Hepatocyte (in vitro differentiated cells): Measurements from ENCODE around the gene INO80B. TPM values are rescaled to one million over a fixed set of nuclear protein-coding genes. Genes with fewer than 3 reads are reported as not detected.
A peak's percentile ranks its signal among the peaks of the same experiment; 100 is the strongest.

Experiments
- DNase-seq: peaks from one replicate; pipeline ENCODE4 v3.0.0-alpha.2; 2016; ENCODE audit warnings: low spot score
- H2AFZ ChIP-seq: fragments of 200-600 bp; sonication (generic); 2 replicates; pipeline ENCODE4 v1.6.0; 2016; ENCODE audit warnings: antibody characterized with exemption, mild to moderate bottlenecking
- H3K27ac ChIP-seq: fragments of 200-600 bp; sonication (generic); 2 replicates; pipeline ENCODE4 v1.5.1; 2016; ENCODE audit warnings: mild to moderate bottlenecking
- H3K27me3 ChIP-seq: fragments of 200-600 bp; sonication (generic); 2 replicates; pipeline ENCODE4 v1.6.1; 2016
- H3K36me3 ChIP-seq: fragments of 200-600 bp; sonication (generic); replicated peaks from 2 replicates; pipeline ENCODE4 v1.5.1; 2016; ENCODE audit warnings: low read depth; ENCODE audit not compliant: insufficient read depth
- H3K4me1 ChIP-seq: fragments of 200-600 bp; sonication (generic); 2 replicates; pipeline ENCODE4 v1.5.1; 2016; ENCODE audit warnings: mild to moderate bottlenecking, moderate library complexity; ENCODE audit not compliant: insufficient read depth
- H3K4me2 ChIP-seq: fragments of 200-600 bp; sonication (generic); 2 replicates; pipeline ENCODE4 v1.6.0; 2016
- H3K4me3 ChIP-seq: fragments of 200-600 bp; sonication (generic); 2 replicates; pipeline ENCODE4 v1.5.1; 2016; ENCODE audit warnings: mild to moderate bottlenecking
- H3K79me2 ChIP-seq: fragments of 200-600 bp; sonication (generic); 2 replicates; pipeline ENCODE4 v1.6.0; 2017; ENCODE audit warnings: mild to moderate bottlenecking
- H3K9me2 ChIP-seq: fragments of 200-600 bp; sonication (generic); replicated peaks from 2 replicates; pipeline ENCODE4 v1.6.0; 2017; ENCODE audit warnings: mild to moderate bottlenecking; ENCODE audit not compliant: insufficient read depth
- H3K9me3 ChIP-seq: fragments of 200-600 bp; sonication (generic); 2 replicates; pipeline ENCODE4 v1.5.1; 2016; ENCODE audit warnings: low read depth, mild to moderate bottlenecking
- H4K20me1 ChIP-seq: fragments of 200-600 bp; sonication (generic); 2 replicates; pipeline ENCODE4 v1.6.0; 2016; ENCODE audit warnings: mild to moderate bottlenecking; ENCODE audit not compliant: insufficient read depth, poor library complexity, severe bottlenecking
- CTCF ChIP-seq: fragments of 200-600 bp; sonication (generic); IDR thresholded peaks from 2 replicates; pipeline ENCODE4 v1.5.1; 2016; ENCODE audit warnings: antibody characterized with exemption, mild to moderate bottlenecking; ENCODE audit not compliant: poor library complexity
- EZH2 ChIP-seq: fragments of 200-600 bp; sonication (generic); IDR thresholded peaks from 2 replicates; pipeline ENCODE4 v1.6.1; 2016; ENCODE audit warnings: antibody characterized with exemption, mild to moderate bottlenecking, borderline replicate concordance
- EZH2phosphoT487 ChIP-seq: fragments of 200-600 bp; sonication (generic); IDR thresholded peaks from one replicate; pipeline ENCODE4 v1.6.1; 2018; ENCODE audit warnings: antibody characterized with exemption, mild to moderate bottlenecking, low read depth, moderate library complexity; ENCODE audit not compliant: unreplicated experiment, severe bottlenecking
- WGBS: methylation state at CpG from one replicate; pipeline ENCODE4 v1.1.6; 2016; ENCODE audit warnings: low lambda C conversion rate; ENCODE audit errors: missing lambda C conversion rate; 5-methylcytosine and 5-hydroxymethylcytosine counted together
- polyA plus RNA-seq: library from polyadenylated mRNA; unstranded; fragments of >200 nt; fragmentation: Nextera tagmentation; extraction: Ambion mirVana; gene quantifications from 2 replicates; pipeline ENCODE4 v1.2.1, GENCODE V29; 2016
- total RNA-seq: library from RNA; depleted of rRNA; stranded (reverse); fragments of >200 nt; gene quantifications from 2 replicates; pipeline ENCODE4 v1.2.3, GENCODE V29; 2014

INO80B gene
- total and polyA plus RNA-seq, 2 experiments from 2014 or later, result 16.0 to 18.9 TPM

GRCh38 chr2:74450570-74451190 is 4.2 kb upstream of the INO80B start:
- Histone ChIP-seq H2AFZ (no peak overlapping the region), H4K20me1 (no peaks in the 10 kb centered on the region), H3K27me3 (no peaks in the 10 kb centered on the region), H3K4me3 (no peak overlapping the region), H3K36me3 (no peaks in the 10 kb centered on the region), H3K27ac (no peak overlapping the region), H3K79me2 (peaks cover 6% of the 10 kb centered on the region), H3K4me1 (peaks cover 8% of the 10 kb centered on the region), H3K9me2 (no peaks in the 10 kb centered on the region), H3K4me2 (no peak overlapping the region), H3K9me3 (no peaks in the 10 kb centered on the region)
- TF ChIP-seq EZH2phosphoT487 (no peak), CTCF (no peak), EZH2 (no peak)
- DNase-seq, result no peak
- 74% methylated on average over 3 of the region's 3 CpGs for WGBS

GRCh38 chr2:74457129-74457548 is 2.3 kb downstream of the INO80B start:
- Histone ChIP-seq H3K4me3 (peak overlapping the region; percentile 23), H4K20me1 (no peaks in the 10 kb centered on the region), H3K9me2 (no peaks in the 10 kb centered on the region), H3K4me1 (peaks cover 15% of the 10 kb centered on the region), H3K9me3 (no peaks in the 10 kb centered on the region), H3K4me2 (peak overlapping the region; percentile 82), H3K27ac (peak overlapping the region; percentile 95), H3K27me3 (no peaks in the 10 kb centered on the region), H3K79me2 (peaks cover 31% of the 10 kb centered on the region), H3K36me3 (no peaks in the 10 kb centered on the region), H2AFZ (peak overlapping the region; percentile 36)
- DNase-seq, result no peak
- TF ChIP-seq CTCF (no peak), EZH2 (no peak), EZH2phosphoT487 (no peak)
- 1% methylated on average over 27 of the region's 27 CpGs for WGBS

- TF ChIP-seq CTCF (no peak), EZH2phosphoT487 (no peak), EZH2 (no peak)
- Histone ChIP-seq H3K79me2 (peaks cover 31% of the 10 kb centered on the region), H3K27ac (peak overlapping the region; percentile 95), H4K20me1 (no peaks in the 10 kb centered on the region), H3K9me2 (no peaks in the 10 kb centered on the region), H3K27me3 (no peaks in the 10 kb centered on the region), H3K36me3 (no peaks in the 10 kb centered on the region), H3K4me1 (peaks cover 15% of the 10 kb centered on the region), H3K4me3 (peak overlapping the region; percentile 23), H3K9me3 (no peaks in the 10 kb centered on the region), H2AFZ (peak overlapping the region; percentile 36), H3K4me2 (peak overlapping the region; percentile 82)
- DNase-seq, result peak; percentile 91
- WGBS, result 2% methylated on average over 33 of the region's 46 CpGs
Measured at GRCh38 chr2:74457549-74458131, 2.8 kb downstream of the INO80B start.
